ENCODE results near the gene XPO4.

DNA sequence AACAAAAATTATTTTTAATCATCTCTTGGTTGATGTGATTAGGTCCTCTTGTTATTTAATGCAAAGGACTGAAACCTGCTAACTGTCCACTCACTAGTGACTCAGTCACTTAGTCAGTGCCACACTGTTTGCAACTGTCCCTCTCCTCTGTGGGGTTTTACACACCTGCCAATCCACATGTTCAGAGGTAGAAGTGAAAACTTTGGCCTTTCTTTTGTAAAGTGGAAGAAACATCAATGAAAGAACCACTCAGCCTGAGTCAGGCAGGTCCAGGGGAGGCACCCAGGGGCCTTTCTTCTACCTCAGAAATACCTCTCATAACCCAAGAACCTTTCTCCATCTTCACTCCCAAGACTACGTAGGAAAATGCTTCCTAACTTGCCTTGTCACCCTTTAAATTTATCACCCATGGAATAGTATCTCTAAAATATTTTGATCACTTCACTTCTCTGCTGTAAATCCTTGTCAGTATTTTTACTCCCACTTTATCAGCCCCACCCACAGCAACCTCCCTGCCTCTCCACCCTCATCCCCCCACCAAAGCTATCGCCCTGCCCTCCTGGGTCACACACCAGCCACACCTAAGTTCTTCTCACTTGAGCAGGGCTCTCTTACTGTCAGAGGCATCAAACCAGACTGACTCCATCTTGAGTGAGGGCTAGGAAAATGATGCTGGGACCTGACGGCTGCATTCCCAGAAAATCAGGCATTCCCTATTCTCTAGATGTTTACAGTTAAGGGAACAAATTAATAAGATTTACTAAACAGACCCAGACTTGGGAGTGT, 99.2 kb downstream of the XPO4 start:
- TF ChIP-seq, protein P1, sequence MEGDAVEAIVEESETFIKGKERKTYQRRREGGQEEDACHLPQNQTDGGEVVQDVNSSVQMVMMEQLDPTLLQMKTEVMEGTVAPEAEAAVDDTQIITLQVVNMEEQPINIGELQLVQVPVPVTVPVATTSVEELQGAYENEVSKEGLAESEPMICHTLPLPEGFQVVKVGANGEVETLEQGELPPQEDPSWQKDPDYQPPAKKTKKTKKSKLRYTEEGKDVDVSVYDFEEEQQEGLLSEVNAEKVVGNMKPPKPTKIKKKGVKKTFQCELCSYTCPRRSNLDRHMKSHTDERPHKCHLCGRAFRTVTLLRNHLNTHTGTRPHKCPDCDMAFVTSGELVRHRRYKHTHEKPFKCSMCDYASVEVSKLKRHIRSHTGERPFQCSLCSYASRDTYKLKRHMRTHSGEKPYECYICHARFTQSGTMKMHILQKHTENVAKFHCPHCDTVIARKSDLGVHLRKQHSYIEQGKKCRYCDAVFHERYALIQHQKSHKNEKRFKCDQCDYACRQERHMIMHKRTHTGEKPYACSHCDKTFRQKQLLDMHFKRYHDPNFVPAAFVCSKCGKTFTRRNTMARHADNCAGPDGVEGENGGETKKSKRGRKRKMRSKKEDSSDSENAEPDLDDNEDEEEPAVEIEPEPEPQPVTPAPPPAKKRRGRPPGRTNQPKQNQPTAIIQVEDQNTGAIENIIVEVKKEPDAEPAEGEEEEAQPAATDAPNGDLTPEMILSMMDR (IDR thresholded peaks at IDR 0.05) = no peak
- TF ChIP-seq POLR2A (IDR thresholded peaks at IDR 0.05) = no peak

All from body of pancreas (tissue), 4 donors.